Rectal smooth muscle tissue (tissue), 1 donor: ENCODE results near the gene PRR30.
A peak's percentile ranks its signal among the peaks of the same experiment; 100 is the strongest.

Source experiments
- H3K27ac ChIP-seq: one replicate; pipeline ENCODE4 v1.7.0; 2013; ENCODE audit warnings: low read depth, low read length, inconsistent platforms
- H3K27me3 ChIP-seq: one replicate; pipeline ENCODE4 v1.7.0; 2013; ENCODE audit warnings: low read length; ENCODE audit not compliant: control insufficient read depth, insufficient read depth
- H3K36me3 ChIP-seq: one replicate; pipeline ENCODE4 v1.7.0; 2013; ENCODE audit warnings: low read length; ENCODE audit not compliant: control insufficient read depth, insufficient read depth
- H3K4me1 ChIP-seq: one replicate; pipeline ENCODE4 v1.7.0; 2013; ENCODE audit warnings: low read length; ENCODE audit not compliant: control insufficient read depth, insufficient read depth
- H3K4me3 ChIP-seq: one replicate; pipeline ENCODE4 v1.7.0; 2013; ENCODE audit warnings: low read length
- H3K9ac ChIP-seq: one replicate; pipeline ENCODE4 v1.7.0; 2013; ENCODE audit warnings: low read length

PRR30 gene

DNA sequence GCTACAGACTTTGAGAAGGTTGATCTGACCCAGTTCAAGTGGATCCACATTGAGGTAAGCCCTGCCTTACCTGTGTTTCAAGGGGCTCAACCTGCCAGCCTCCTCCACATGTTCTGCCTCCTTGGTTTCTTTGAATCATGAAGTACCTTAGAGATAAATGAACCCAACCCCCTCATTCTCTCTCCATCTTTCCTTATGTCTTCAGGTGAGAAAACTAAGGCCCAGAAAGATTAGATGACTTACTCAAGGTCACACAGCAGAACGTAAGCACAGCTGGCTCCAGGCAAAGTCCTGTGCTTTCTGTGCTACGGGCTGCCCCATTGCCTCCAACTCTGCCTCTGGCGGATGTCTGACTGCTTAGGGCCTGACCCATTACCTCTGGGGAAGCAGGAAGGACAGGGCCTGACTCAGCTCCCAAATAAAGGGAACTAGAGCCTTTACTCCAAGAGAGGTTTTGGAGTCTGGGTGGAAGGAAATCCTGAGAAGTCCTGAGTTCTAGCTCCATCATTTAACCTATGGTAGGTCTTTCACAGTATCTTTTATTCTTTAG lies 42.4 kb downstream of the PRR30 start:
- peaks cover 7% of the 10 kb centered on the region for H3K4me1 ChIP-seq
- no peak overlapping the region for H3K9ac ChIP-seq
- H3K36me3 ChIP-seq: no peaks in the 10 kb centered on the region
- H3K4me3 ChIP-seq: no peak overlapping the region
- H3K27ac ChIP-seq: no peak overlapping the region
- H3K27me3 ChIP-seq: no peaks in the 10 kb centered on the region

DNA sequence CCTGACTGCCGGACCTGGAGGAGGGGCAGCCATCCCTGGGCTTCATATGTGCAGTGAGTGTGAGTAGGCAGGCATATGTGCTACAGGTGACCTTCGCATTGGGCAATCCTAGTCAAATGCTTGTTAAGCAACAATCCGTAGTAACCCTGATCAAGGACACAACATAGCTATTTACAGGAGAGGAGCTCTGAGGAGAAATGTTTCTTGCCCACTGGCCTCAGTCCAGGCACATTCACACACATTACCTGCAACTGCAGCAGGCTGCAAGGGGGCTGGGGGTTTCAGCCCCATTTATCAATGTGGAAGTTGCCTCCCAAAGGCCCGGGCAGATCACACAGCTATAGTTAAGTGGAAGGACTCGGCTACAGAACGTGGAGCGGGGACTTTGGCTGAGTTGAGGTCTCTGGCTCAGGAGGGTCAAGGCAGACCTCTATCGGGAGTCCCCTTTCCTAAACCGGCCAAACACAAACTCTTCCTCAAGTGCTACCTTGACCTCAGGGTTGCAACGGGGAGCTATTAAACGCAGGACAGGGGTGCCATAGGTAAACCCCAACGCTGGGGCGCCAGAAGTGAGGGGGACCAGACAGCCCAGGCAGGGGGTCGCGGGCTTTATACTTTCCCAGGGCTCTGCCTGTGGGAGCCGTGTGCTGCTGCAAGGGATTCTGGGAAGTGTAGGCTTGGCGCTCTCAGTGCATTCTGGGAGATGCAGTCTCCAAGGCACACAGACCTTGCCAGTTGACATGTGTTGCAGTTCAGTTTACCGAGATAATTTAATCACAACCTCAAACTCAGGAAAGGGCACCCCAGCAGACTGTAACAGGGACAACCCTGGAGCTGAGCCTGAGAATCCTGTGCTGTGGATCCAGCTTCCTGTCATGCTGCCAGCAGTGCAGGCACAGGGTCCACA lies 43.2 kb downstream of the PRR30 start:
- H3K27me3 ChIP-seq: no peaks in the 10 kb centered on the region
- no peak overlapping the region for H3K9ac ChIP-seq
- H3K4me1 ChIP-seq: peaks cover 7% of the 10 kb centered on the region
- no peaks in the 10 kb centered on the region for H3K36me3 ChIP-seq
- H3K27ac ChIP-seq: no peak overlapping the region
- peak overlapping the region; percentile 55 for H3K4me3 ChIP-seq

DNA sequence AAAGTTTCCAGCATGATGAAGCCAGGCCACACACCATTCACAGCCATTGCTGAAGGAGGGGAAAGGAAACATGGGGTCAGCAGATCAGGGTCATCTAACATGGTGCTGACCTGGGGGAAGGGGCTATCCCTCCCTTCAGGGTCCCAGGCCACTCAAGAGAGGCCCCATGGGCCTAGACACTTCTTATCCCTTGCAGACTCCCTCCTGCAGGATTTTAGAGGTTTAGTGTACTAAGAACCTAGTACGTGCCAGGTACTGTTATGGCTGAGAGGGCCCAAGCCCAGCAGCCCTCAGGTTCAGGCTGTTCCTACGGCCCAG lies 43.8 kb downstream of the PRR30 start:
- H3K36me3 ChIP-seq: no peaks in the 10 kb centered on the region
- no peaks in the 10 kb centered on the region for H3K27me3 ChIP-seq
- no peak overlapping the region for H3K9ac ChIP-seq
- H3K4me1 ChIP-seq: peaks cover 7% of the 10 kb centered on the region
- H3K27ac ChIP-seq: no peak overlapping the region
- no peak overlapping the region for H3K4me3 ChIP-seq

DNA sequence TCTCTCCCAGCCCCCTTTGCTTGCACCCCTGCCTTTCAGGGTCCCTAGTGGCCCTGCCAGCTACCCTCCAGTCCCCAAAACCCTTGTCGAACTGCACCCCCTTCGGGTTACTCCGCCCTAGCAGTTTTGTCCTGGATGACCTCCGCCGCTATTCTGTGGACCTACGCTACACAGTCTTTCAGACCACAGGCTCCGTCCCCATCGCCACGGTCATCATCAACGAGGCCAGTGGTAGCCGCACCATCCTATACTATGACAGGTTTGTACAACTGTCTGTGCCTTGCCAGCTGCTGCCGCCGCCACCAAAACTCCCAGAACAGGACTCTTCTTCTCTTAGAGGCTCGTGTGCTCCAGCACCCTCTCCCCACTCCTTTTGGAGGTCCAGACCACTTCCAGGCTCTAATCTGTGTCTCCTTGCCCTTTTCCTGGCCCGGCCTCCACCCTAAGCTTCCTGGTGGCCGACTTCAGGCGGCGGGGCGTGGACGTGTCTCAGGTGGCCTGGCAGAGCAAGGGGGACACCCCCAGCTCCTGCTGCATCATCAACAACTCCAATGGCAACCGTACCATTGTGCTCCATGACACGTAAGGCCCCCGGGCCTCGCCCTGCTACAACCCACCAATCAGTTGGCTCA lies 44.7 kb downstream of the PRR30 start:
- Histone ChIP-seq H3K27me3 (no peaks in the 10 kb centered on the region), H3K4me3 (no peak overlapping the region), H3K27ac (no peak overlapping the region), H3K4me1 (peaks cover 7% of the 10 kb centered on the region), H3K9ac (no peak overlapping the region), H3K36me3 (no peaks in the 10 kb centered on the region)

DNA sequence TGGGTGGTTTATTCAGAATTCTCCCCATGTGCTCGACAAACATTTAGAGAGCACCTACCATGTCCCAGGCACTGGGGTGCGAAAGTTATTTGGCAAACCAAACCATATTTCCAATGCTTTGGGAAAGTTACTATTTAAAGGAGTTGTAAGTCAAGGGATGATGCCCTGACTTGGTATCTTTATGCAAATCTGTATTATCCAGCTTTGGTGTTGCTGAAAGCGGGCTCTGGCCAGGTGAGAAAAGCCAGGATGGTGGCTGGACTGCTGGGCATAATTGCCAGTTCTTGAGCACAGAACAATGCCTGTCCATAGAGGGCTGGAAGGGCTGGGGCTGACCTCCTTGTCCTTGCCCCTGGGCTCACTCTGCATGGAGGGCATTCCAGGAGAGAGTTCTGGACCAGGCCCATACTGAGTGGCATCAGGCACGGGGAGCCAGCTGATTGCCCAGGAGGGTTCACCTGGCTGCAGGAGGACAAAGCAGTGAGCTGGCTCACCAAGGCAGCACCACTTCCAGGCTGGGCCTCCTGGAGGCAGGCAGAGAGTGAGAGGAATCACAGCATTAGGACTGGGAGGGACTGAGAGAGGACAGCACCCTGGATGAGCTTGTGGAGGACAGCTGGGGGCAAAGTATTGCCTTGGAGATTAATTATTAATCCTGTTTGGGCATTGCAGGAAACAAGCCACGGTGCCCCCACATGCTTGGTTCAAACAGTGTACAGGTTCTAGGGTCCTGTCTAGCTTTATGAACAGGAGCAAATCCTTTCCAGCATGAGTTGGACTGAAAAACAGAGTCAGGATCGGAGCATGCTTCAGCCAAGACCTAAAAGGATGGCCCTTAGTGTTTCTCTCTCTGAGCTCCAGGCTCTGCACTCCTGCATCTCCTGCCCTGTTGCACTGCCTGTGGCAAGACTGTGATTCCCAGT lies 45.5 kb downstream of the PRR30 start:
- Histone ChIP-seq H3K9ac (no peak overlapping the region), H3K4me3 (no peak overlapping the region), H3K27me3 (no peaks in the 10 kb centered on the region), H3K36me3 (no peaks in the 10 kb centered on the region), H3K4me1 (peaks cover 7% of the 10 kb centered on the region), H3K27ac (no peak overlapping the region)

DNA sequence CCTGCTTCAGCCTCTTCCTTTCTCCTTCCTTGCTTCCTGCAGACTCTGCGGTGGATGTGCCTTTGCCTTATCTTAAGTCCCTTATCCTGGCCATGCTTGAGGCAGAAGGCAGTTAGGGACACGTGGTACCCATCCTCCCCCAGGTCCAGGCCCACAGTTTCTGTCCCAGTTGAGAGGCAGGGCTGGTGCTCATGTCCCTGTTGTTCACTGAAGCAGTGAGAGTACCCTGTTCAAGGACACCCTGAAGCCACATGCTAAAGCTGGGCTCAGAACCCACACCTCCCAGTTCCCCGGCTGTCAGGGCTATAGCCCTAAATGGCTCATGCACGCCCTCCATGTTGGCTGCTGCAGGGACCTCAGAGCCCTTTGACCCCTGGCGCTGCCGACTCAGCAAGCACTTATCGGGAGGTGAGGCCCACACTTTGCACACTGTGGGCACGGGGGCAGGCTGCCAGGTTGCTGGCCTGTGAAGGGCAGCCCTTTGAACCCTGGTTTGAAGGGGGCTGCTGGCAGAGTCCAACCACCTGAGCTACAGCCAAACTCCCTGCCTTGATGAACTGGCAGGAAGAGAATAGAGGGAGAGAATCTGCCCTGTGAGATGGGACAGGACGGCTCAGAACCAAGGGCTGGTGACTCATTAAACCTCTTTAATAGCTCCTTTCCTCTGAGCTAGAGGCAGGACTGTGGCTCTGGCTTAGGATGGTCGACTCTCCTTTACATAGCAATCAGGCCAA lies 46.3 kb downstream of the PRR30 start:
- no peaks in the 10 kb centered on the region for H3K36me3 ChIP-seq
- H3K4me1 ChIP-seq: peaks cover 7% of the 10 kb centered on the region
- H3K27me3 ChIP-seq: no peaks in the 10 kb centered on the region
- no peak overlapping the region for H3K9ac ChIP-seq
- H3K4me3 ChIP-seq: no peak overlapping the region
- no peak overlapping the region for H3K27ac ChIP-seq

DNA sequence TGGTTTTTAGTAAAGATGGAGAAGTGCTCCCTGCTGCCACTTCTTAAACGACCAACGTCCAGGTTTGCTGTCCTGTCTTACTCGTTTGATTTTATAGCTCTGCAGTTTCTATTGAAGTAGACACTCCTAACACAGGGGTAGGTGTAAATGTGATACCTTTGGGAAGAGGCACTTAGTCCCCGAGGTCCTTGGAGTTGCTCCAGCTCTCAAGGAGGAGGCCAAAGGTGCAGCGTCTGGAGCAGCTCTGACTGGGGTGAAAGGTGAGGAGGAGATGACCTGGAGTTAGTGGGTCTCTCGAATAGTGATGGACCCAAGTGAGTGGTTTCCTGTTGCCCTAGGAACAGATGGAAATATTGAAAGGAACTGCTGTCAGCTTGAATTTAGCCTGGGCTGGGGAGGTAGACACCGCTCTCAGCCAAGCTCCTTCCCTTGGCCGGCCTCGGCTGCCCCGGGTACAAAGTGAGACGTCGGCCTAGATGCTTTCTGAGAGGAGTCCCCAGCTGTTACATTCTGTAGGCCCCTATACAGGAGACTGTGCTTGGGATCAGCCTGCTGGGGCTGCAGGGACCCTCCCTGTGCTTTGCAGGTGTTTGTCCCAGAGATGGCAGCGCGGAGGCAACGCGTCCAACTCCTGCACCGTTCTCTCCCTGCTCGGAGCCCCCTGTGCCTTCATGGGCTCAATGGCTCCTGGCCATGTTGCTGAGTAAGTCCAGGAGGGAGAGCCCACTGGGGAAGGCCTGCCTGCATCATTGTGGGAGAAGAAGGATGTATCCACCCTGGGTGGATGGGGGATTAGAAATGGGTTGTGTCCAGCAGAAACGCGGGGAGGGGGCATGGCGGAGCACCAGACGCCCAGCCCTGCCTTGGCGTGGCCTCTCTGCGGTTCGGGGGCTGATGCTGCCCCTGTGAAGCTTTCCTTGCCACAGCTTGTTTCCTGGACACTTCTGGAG lies 47.2 kb downstream of the PRR30 start:
- H3K27me3 ChIP-seq: no peaks in the 10 kb centered on the region
- H3K36me3 ChIP-seq: no peaks in the 10 kb centered on the region
- H3K27ac ChIP-seq: no peak overlapping the region
- no peak overlapping the region for H3K9ac ChIP-seq
- peaks cover 7% of the 10 kb centered on the region for H3K4me1 ChIP-seq
- no peak overlapping the region for H3K4me3 ChIP-seq

DNA sequence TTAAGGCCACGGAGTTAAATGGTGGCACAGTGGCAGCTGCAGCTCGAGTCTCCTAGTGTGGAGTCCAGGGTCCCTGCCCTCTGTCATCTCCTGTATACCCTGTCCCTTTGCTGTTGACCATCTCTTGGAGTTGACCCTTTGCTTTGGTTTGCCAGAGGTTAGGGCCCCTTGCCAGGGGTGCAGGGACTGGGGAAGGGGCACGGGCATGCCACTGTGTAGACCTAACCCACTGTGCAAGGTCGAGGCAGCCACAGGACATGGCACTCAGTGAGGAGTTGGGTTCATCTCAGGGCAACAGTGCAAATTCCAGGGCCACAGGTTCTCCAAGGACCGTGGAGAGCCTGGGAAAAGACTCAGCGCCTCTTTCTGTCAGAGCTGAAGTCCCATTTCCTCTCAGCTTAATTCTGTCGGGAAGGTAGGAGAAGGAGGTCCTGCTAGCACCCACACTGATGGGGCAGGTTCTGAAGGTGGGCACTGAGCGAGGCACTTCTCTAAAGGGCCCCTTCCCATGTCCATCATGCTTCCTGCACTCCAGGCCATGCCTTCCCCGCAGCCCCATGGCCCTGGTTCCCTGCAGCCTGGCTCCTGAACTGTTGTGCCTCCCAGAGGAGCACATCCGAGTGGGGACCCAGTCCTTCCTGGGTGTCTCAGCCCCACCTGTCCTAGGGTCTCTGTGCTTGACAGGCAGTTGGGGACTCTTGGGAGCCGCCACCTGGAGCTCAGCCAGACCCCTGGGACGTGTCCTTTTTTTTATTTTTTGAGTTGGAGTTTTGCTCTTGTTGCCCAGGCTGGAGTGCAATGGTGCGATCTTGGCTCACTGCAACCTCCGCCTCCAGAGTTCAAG lies 49.9 kb downstream of the PRR30 start:
- no peak overlapping the region for H3K4me3 ChIP-seq
- H3K27me3 ChIP-seq: no peaks in the 10 kb centered on the region
- no peaks in the 10 kb centered on the region for H3K36me3 ChIP-seq
- no peak overlapping the region for H3K27ac ChIP-seq
- H3K4me1 ChIP-seq: peaks cover 10% of the 10 kb centered on the region
- no peak overlapping the region for H3K9ac ChIP-seq

DNA sequence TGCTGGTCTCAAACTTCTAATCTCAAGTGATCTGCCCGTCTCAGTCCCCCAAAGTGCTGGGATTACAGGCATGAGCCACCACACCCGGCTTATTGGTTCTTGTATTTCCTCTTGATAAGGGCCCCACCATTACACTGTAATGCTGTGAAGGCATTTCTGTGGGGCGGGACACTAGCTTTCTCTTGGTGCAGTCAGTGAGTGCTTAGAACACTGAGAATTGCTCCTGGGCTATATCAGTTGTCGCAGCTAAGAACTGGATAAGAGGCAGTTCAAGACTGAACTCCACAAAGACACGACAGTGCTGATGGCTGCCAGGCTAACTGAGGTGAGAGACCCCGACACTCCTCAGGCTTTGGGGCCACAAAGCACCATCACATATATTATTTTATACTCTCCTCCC lies 50.6 kb downstream of the PRR30 start:
- H3K4me1 ChIP-seq: peaks cover 11% of the 10 kb centered on the region
- no peak overlapping the region for H3K9ac ChIP-seq
- no peaks in the 10 kb centered on the region for H3K27me3 ChIP-seq
- no peak overlapping the region for H3K27ac ChIP-seq
- no peak overlapping the region for H3K4me3 ChIP-seq
- H3K36me3 ChIP-seq: no peaks in the 10 kb centered on the region

DNA sequence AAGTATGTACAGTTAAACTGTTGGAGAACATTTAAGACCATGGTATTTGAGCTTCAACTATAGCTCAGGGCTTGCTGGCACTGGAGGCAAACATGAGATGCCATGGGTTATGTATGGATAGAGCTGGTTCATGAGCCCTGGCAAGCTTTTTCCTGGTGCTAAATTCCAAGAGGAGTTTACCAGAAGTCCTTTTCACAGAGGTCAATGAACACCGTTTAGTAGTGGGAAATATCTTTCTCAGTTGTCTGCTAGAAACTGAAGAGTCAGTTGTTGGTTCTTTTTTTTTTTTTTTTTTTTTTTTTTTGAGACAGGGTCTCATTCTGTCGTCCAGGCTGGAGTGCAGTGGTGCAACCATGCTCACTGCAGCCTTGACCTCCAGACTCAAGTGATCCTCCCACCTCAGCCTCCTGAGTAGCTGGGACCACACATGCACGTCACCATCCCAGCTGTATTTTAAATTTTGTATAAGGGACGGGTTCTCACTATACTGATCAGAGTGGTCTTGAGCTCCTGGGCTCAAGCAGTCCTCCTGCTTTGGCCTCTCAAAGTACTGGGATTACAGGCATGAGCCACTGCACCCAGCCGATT lies 51.3 kb downstream of the PRR30 start:
- no peak overlapping the region for H3K4me3 ChIP-seq

More for the DNA sequence above, 51.3 kb downstream of the PRR30 start:
- Histone ChIP-seq H3K27ac (no peak overlapping the region), H3K27me3 (no peaks in the 10 kb centered on the region), H3K4me1 (peaks cover 14% of the 10 kb centered on the region), H3K36me3 (no peaks in the 10 kb centered on the region), H3K9ac (no peak overlapping the region)
